GM20000 (cell line): Measurements from ENCODE around the gene RGL3.
"Not testable (repeated sequence)": the region's sequence is repeated elsewhere in the genome, so short reads cannot be mapped to it uniquely, and the experiment has no call there.

Source experiments
- DNase-seq: peaks from one replicate; pipeline ENCODE4 v3.0.0; 2012; ENCODE audit warnings: low spot score
- CTCF ChIP-seq: IDR thresholded peaks from 2 replicates; pipeline ENCODE4 v1.5.1; 2012; ENCODE audit warnings: mild to moderate bottlenecking, control low read depth; ENCODE audit errors: extremely low read depth, missing control alignments

RGL3 gene

DNA sequence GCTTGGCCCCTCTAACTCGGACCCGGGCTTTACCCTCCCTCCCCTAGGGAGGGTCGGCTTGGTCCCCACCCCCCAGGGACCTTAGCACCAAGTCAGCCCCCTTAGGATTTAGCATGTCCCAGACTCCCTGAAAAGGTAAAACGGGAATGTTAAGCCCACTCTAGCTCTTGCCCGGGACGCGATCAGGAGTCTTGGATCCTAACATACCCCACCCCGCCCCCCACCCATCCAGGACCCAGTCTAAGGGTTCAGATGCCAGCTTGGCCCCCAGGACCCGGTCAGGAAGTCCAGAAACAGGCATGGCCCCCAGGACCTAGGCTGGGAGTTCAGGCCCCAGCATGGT lies 35.4 kb downstream of the RGL3 start:
- no peak for TF ChIP-seq CTCF
- peak; percentile 5 for DNase-seq

DNA sequence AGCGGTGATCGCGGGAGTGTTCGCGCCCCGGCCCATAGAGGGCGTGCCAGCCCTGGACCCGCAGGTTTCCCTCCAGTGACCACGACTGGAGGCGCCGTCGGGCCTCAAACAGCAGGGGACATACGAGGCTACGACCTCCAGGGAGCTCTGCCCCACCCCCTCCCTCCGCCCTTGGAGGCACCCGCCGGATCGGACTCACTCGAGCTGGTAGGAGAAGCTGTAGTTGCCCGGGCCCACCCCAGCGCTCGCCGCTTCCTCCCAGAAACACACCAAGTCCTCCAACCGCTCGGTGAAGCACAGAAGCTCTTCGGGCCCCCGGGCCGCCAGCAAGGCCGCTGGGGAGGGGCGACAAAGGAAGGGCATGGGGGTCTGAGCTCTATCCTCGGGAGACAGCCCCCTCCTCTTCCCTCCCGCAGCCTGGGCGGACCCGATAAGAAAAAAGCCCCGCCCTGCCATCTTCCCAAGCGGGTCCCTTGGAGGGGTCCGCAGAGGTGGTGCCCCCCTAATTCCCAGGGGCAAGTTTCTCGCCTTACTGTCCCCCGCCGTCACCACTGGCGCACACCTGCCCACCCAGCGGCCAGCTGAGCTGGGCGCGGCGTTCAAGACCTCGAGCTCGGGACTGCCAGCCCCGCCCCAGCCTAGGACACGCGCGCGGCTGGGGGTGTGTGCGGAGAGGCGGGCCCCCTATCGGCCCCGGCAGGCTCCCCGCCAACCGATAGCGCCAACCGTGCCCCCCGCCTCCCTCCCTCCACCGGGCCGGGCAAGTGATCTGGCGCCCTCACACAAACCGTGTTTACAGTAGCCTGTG lies 36.0 kb downstream of the RGL3 start:
- TF ChIP-seq CTCF: peak; percentile 51
- DNase-seq: peak; percentile 77

DNA sequence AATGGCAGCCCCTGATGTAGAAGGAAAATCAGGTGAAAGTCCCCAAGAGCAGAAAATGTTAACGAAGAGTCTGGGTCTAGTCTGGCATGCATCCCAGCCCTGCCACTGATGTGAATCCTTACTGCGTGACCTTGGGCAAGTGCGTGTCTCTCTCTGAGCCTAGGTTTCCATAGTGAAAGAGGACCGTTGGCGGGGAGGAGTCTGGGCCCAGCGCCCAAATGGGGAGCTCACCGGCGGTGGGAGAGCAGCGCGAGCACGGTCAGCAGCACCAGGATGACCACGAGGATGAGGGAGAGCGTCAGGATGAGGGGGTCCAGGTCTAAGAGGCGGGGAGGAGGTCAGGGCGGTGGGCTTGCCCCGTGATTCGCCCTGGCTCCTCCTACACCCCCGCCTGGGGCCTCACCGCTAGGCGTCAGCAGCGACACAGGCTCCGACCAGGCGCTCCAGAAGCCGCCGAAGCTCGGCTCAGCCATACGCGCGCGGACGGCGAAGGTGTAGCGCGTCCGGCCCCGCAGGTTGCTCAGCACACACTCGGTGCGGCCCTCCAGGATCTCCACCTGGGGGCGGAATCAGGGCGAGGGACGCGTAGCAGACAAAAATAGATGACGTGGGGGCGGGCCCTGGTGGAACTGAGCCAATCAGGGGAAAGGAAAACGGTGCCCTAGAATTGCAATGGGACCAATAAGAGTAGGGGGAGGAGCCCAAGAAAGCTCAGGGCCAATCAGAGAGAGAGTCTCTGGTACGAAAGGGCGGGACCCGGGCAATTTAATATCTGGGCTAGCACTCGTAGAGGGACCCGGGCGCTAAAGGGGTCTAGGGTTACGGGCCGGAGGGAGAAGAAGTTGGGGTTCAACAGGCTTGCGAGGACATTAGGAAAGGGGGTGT lies 38.2 kb downstream of the RGL3 start:
- TF ChIP-seq CTCF: peak; percentile 52
- DNase-seq: peak; percentile 98

GRCh38 chr19:11379857-11380350 lies 39.2 kb downstream of the RGL3 start:
- no peak for TF ChIP-seq CTCF
- DNase-seq: no peak

DNA sequence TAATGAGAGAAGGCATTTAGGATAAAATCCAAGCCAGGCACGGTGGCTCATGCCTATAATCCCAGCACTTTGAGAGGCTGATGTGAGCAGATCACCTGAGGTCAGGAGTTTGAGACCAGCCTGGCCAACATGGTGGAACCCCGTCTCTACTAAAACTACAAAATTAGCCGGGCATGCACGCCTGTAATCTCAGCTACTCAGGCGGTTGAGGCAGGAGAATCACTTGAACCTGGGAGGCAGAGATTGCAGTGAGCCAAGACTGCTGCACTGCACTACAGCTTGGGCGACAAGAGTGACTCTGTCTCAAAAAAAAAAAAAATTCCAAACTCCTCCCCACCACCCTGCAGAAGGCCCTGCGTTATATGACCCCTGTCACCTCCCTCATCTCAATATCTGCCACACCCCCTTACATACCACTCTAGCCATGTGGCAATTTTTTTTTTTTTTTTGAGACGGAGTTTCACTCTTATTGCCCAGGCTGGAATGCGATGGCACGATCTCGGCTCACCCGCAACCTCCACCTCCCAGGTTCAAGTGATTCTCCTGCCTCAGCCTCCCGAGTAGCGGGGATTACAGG lies 39.8 kb downstream of the RGL3 start:
- not testable (repeated sequence) for DNase-seq

DNA sequence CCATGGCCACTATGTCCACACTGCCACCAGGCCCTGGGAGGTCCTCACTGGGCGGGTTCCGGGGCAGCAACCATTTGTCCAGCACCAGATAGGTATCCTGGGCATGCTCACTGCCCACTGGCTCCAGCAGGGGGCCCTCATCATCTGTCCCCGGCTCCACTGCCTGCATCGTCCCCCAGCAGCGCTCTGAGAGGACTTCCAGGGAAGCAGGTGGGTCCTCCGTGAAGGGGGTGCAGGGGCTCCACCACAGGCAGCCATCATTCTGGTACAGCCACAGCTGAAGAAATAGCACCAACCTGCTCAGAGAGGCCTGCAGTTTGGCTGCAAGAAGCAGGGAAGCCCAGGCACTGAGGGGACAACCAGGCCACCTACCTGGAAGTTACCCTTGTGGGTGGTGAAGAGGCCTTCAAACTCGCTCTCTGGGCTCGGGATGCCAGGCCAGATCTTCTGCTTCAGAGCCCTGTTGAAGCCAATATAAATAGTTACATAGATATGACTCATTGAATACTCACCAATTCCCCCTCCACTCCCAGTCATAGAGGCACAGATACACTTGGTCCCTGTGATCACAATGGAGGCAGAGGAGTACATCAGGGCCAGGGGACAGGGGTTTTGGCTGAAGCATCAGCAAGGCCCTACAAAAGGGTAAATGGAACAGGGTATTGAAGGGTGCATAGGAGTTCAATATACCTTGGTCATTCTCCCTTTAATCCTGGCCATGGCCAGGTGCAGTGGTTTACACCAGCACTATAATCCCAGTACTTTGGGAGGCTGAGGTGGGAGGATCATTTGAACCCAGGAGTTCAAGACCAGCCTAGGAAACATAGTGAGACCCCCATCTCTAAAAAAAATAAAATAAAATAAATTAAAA lies 40.6 kb downstream of the RGL3 start:
- DNase-seq: peak; percentile 25

More for the DNA sequence above, 40.6 kb downstream of the RGL3 start:
- TF ChIP-seq CTCF: peak; percentile 73
